ENCODE measurements around the gene PIM3.

Gene PIM3

DNA sequence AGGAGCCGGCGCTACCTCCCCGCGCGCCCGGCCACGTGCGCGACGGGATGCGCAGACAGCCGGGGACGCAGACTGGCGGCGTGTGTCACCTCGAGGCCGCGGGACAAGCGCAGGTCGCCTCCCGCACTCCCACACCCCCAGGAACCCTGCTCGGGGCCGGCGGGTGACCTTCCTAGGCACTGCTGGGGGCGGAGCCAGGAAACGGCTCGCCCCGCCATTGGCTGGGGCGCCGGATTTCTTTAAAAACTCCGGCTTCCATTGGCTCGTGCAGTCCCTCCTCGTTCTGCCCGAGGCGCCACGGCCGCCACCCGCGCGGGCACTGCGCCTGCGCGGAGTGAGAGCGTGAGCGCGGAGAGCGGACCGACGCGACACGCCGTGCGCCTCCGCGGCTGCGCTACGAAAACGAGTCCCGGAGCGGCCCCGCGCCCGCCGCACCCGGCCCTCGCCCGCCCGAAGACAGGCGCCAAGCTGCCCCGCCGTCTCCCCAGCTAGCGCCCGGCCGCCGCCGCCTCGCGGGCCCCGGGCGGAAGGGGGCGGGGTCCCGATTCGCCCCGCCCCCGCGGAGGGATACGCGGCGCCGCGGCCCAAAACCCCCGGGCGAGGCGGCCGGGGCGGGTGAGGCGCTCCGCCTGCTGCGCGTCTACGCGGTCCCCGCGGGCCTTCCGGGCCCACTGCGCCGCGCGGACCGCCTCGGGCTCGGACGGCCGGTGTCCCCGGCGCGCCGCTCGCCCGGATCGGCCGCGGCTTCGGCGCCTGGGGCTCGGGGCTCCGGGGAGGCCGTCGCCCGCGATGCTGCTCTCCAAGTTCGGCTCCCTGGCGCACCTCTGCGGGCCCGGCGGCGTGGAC, at the start of gene PIM3:
PIM3 (plus strand) TSS at position 614 of the 846 bp plus-strand sequence; CDS start at position 790, 176 bp downstream.
- Mint-ChIP-seq H3K27me3 (no peaks in the 10 kb centered on the region), H3K4me1 (ENCODE audit: low read depth) (peaks cover 24% of the 10 kb centered on the region), H3K4me3 (peak within 1 kb of the TSS; percentile 91), H3K36me3 (peaks cover 4% of the 10 kb centered on the region), H3K9me3 (ENCODE audit: low read depth) (no peaks in the 10 kb centered on the region), H3K27ac (peak within 1 kb of the TSS; percentile 95)

DNA sequence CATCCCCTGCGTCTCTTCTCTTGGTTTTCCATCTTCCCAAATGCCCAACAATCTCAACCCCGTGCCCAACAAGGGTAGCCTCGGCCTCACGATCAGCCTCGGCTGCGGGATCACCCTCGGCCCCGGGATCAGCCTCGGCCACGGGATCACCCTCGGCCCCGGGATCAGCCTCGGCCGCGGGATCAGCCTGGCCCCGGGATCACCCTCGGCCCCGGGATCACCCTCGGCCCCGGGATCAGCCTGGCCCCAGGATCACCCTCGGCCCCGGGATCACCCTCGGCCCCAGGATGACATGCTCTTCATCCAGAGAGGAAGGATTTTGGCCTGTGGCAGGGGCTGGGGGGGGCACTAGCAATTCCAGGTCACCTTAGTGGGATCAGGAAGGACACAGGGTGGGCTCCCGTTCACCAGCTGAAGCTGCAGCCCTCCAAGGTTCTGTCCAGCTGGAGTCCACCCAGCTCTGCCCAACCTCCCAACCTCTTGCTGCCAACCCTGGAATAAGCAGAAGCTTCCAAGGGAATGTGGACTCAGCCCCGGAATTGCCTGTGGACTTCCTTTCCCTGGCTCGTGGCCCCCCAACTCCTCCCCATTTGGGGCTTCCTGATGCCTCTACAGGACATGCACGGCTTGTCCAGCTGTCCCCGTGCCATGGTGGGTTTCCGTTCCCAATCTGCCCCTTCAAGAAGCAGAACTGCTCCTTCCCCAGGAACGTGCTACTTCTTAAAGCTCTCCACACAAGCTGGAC, 48.5 kb upstream of the PIM3 start:
- H3K27me3 Mint-ChIP-seq, result no peaks in the 10 kb centered on the region
- peaks cover 4% of the 10 kb centered on the region for H3K36me3 Mint-ChIP-seq
- no peak overlapping the region for H3K4me3 Mint-ChIP-seq

GRCh38 chr22:49913026-49913425, 47.5 kb upstream of the PIM3 start:
- Mint-ChIP-seq H3K4me3 (no peak overlapping the region), H3K27ac (no peak overlapping the region), H3K27me3 (no peaks in the 10 kb centered on the region), H3K36me3 (no peaks in the 10 kb centered on the region), H3K9me3 (ENCODE audit: low read depth) (no peaks in the 10 kb centered on the region), H3K4me1 (ENCODE audit: low read depth) (peaks cover 12% of the 10 kb centered on the region)

More for the DNA sequence above, 48.5 kb upstream of the PIM3 start:
- Mint-ChIP-seq H3K4me1 (ENCODE audit: low read depth) (peaks cover 12% of the 10 kb centered on the region), H3K9me3 (ENCODE audit: low read depth) (no peaks in the 10 kb centered on the region), H3K27ac (no peak overlapping the region)

DNA sequence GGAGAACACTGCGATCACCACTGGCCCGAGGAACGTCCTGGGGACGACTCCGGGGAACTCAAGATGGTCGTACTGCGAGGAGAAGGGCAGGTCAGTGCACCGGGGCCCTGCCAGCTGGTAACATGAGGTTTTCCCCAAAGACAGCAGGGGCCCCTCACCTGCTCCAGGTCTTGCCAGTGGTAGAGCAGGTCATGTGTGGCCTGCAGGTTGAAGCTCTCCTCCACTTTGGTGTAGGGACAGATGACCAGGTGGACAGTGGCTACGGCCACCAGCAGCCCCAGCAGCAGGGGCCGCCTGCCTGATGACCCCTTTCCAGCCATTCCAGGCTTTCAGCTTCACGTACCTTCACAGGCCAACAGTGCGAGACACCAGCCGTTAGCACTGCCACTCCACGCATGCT, 47.1 kb upstream of the PIM3 start:
- no peak overlapping the region for H3K27ac Mint-ChIP-seq
- peaks cover 12% of the 10 kb centered on the region for H3K4me1 Mint-ChIP-seq (ENCODE audit: low read depth)
- H3K27me3 Mint-ChIP-seq, result no peaks in the 10 kb centered on the region
- H3K9me3 Mint-ChIP-seq (ENCODE audit: low read depth), result no peaks in the 10 kb centered on the region
- H3K36me3 Mint-ChIP-seq, result no peaks in the 10 kb centered on the region
- H3K4me3 Mint-ChIP-seq, result no peak overlapping the region

- H3K36me3 Mint-ChIP-seq, result no peaks in the 10 kb centered on the region
- H3K27ac Mint-ChIP-seq, result no peak overlapping the region
- H3K9me3 Mint-ChIP-seq (ENCODE audit: low read depth), result no peaks in the 10 kb centered on the region
- H3K27me3 Mint-ChIP-seq, result no peaks in the 10 kb centered on the region
- H3K4me1 Mint-ChIP-seq (ENCODE audit: low read depth), result peaks cover 12% of the 10 kb centered on the region
- H3K4me3 Mint-ChIP-seq, result no peak overlapping the region
Observed at GRCh38 chr22:49914256-49914655, 46.3 kb upstream of the PIM3 start.

DNA sequence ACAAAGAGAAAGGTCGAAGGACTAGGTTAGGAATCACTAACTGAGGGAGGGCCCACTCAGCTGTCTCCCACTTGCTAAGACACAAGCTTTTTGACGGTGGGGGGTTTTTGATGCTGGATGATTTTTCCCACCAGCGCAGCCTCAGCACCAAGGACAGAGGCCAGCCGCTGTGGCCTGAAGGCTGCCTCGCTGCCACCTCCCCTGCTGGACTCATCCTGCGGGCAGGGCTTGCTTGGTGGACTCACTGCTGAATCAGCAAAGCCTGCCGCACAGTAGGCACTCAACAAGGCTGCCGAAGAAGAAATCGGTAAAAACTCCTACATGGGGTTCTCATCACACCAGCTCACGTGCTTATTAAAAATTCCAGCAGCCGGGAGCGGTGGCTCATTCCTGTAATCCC, 45.0 kb upstream of the PIM3 start:
- H3K9me3 Mint-ChIP-seq (ENCODE audit: low read depth), result no peaks in the 10 kb centered on the region
- no peaks in the 10 kb centered on the region for H3K27me3 Mint-ChIP-seq
- no peak overlapping the region for H3K4me3 Mint-ChIP-seq
- no peak overlapping the region for H3K27ac Mint-ChIP-seq
- H3K4me1 Mint-ChIP-seq (ENCODE audit: low read depth), result peaks cover 23% of the 10 kb centered on the region
- H3K36me3 Mint-ChIP-seq, result no peaks in the 10 kb centered on the region

- no peaks in the 10 kb centered on the region for H3K27me3 Mint-ChIP-seq
- H3K36me3 Mint-ChIP-seq, result no peaks in the 10 kb centered on the region
- peak overlapping the region; percentile 10 for H3K27ac Mint-ChIP-seq
- H3K4me3 Mint-ChIP-seq, result peak overlapping the region; percentile 90
- no peaks in the 10 kb centered on the region for H3K9me3 Mint-ChIP-seq (ENCODE audit: low read depth)
- peaks cover 23% of the 10 kb centered on the region for H3K4me1 Mint-ChIP-seq (ENCODE audit: low read depth)
Observed at GRCh38 chr22:49916831-49917230, 43.7 kb upstream of the PIM3 start.

- H3K27ac Mint-ChIP-seq, result peak within 1 kb of the TSS; percentile 78
- H3K4me3 Mint-ChIP-seq, result peak within 1 kb of the TSS; percentile 90
- H3K36me3 Mint-ChIP-seq, result no peaks in the 10 kb centered on the region
Observed at GRCh38 chr22:49917974-49918910, 42.3 kb upstream of the PIM3 start, which contains the start of the genes ALG12 and CRELD2. Gene ALG12, minus strand, starts transcription at chr22:49918438. Its CDS starts 4,673 bp downstream, at chr22:49913765. Gene CRELD2, plus strand, starts transcription at chr22:49918634. Its CDS starts 136 bp downstream, at chr22:49918770.

GRCh38 chr22:49918911-49919881, 41.4 kb upstream of the PIM3 start:
- H3K4me3 Mint-ChIP-seq, result peak overlapping the region; percentile 78
- H3K4me1 Mint-ChIP-seq (ENCODE audit: low read depth), result peaks cover 26% of the 10 kb centered on the region
- no peaks in the 10 kb centered on the region for H3K27me3 Mint-ChIP-seq
- no peaks in the 10 kb centered on the region for H3K36me3 Mint-ChIP-seq
- H3K27ac Mint-ChIP-seq, result peak overlapping the region; percentile 64
- no peaks in the 10 kb centered on the region for H3K9me3 Mint-ChIP-seq (ENCODE audit: low read depth)

More at GRCh38 chr22:49917974-49918910, 42.3 kb upstream of the PIM3 start, which contains the start of the genes ALG12 and CRELD2:
- peaks cover 23% of the 10 kb centered on the region for H3K4me1 Mint-ChIP-seq (ENCODE audit: low read depth)
- H3K9me3 Mint-ChIP-seq (ENCODE audit: low read depth), result no peaks in the 10 kb centered on the region
- H3K27me3 Mint-ChIP-seq, result no peaks in the 10 kb centered on the region

- Mint-ChIP-seq H3K36me3 (peaks cover 7% of the 10 kb centered on the region), H3K4me1 (ENCODE audit: low read depth) (peaks cover 36% of the 10 kb centered on the region), H3K27ac (no peak overlapping the region), H3K4me3 (peak overlapping the region; percentile 51), H3K9me3 (ENCODE audit: low read depth) (no peaks in the 10 kb centered on the region), H3K27me3 (no peaks in the 10 kb centered on the region)
Observed at GRCh38 chr22:49920859-49921258, 39.7 kb upstream of the PIM3 start.

- Mint-ChIP-seq H3K4me3 (no peak overlapping the region), H3K27ac (no peak overlapping the region), H3K36me3 (peaks cover 7% of the 10 kb centered on the region), H3K9me3 (ENCODE audit: low read depth) (no peaks in the 10 kb centered on the region), H3K4me1 (ENCODE audit: low read depth) (peaks cover 36% of the 10 kb centered on the region), H3K27me3 (no peaks in the 10 kb centered on the region)
Observed at GRCh38 chr22:49921508-49922278, 38.9 kb upstream of the PIM3 start.

DNA sequence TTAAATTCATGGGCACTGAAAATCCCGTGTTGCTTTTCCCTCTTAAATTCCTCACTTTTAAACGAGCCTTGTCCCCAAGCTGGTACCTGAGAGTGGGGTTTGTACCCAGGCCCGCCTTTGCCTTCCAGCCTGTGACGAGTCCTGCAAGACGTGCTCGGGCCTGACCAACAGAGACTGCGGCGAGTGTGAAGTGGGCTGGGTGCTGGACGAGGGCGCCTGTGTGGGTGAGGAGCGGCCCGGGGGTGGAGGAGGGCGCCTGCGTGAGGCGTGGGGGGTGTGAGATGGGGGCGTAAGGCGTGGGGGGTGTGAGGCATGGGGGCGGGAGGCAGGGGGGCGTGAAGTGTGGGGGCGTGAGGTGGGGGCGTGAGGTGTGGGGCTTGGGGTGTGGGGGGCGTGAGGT, 38.1 kb upstream of the PIM3 start:
- no peaks in the 10 kb centered on the region for H3K9me3 Mint-ChIP-seq (ENCODE audit: low read depth)
- peaks cover 9% of the 10 kb centered on the region for H3K36me3 Mint-ChIP-seq
- peaks cover 34% of the 10 kb centered on the region for H3K4me1 Mint-ChIP-seq (ENCODE audit: low read depth)
- no peak overlapping the region for H3K27ac Mint-ChIP-seq
- H3K27me3 Mint-ChIP-seq, result no peaks in the 10 kb centered on the region
- no peak overlapping the region for H3K4me3 Mint-ChIP-seq

DNA sequence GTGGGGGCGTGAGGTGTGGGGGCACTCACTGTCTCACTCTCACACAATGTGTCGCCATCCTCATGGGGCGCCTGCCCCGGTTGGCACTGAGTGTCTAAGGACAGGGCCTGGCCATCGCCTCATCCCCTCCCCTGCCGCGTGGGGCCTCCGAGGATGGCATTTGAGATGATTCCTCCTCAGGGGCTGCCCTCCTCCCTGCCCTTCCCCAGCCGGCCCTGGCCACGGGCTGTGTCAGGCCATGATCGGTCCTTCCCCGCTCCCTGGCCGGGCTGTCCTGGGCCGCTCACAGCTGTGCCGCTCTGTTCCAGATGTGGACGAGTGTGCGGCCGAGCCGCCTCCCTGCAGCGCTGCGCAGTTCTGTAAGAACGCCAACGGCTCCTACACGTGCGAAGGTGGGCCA, 37.6 kb upstream of the PIM3 start:
- no peak overlapping the region for H3K4me3 Mint-ChIP-seq
- H3K27ac Mint-ChIP-seq, result no peak overlapping the region

More for the DNA sequence above, 37.6 kb upstream of the PIM3 start:
- no peaks in the 10 kb centered on the region for H3K9me3 Mint-ChIP-seq (ENCODE audit: low read depth)
- no peaks in the 10 kb centered on the region for H3K27me3 Mint-ChIP-seq
- peaks cover 9% of the 10 kb centered on the region for H3K36me3 Mint-ChIP-seq
- H3K4me1 Mint-ChIP-seq (ENCODE audit: low read depth), result peaks cover 34% of the 10 kb centered on the region

All from activated naive CD8-positive, alpha-beta T cell (primary cell).